ENCODE measurements around the gene CENPX. TPM values are rescaled to one million over a fixed set of nuclear protein-coding genes. Genes with fewer than 3 reads are reported as not detected.

Gene CENPX
- total RNA-seq, 1 experiment from 2014 or later = 187 TPM

DNA sequence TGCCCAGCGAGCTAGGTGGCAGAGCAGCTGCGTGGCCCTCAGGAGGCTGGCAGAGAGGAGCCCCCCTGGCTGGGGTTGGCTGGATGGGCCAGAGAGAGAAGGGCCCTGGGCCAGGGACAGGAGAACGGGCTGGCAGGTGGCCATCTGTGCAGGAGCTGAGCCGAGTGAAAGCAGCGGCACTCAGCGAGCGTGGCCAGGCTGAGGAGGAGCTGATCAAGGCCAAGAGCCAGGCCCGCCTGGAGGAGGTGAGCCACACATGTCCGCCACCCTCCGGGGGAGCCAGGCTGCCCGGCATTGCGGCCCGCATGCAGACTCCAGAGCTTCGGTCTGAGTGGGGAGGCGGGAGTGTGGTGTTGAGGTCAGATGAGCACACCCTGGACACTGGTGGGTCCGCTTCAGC is 6.7 kb upstream of the CENPX start:
- Histone ChIP-seq H3K27me3 (ENCODE audit: control insufficient read depth, insufficient read depth, low read length) (no peaks in the 10 kb centered on the region), H3K4me1 (ENCODE audit: control insufficient read depth, insufficient read depth, low read length) (peaks cover 13% of the 10 kb centered on the region), H3K36me3 (ENCODE audit: control insufficient read depth, insufficient read depth, low read length) (peaks cover 2% of the 10 kb centered on the region; the same call in 1 of the 2 replicates), H3K9me3 (ENCODE audit: control insufficient read depth, insufficient read depth, low read depth, low read length) (no peaks in the 10 kb centered on the region), H3K4me3 (ENCODE audit: low read depth in 2 of 2, low read length in 2 of 2) (no peak overlapping the region), H3K27ac (ENCODE audit: low read length) (no peak overlapping the region)
- in situ Hi-C loops (cut with HindIII; ENCODE audit: low pct_unique_long_range_greater_than_20kb, low sequenced_read_pairs) = no loop called here
- DNase-seq (ENCODE audit: low read depth, low spot score) (no peak), ATAC-seq (no peak)
- no TSS peak for BruUV-seq (replicated peaks)
- intact Hi-C loops (cut with micrococcal nuclease; ENCODE audit: unreplicated experiment) = loop anchor here (10.0 kb wide), 1 partner anchor 165 kb away; the partner anchor contains the start of gene P4HB
- ChIA-PET POLR2A (no interaction called here), CTCF (interaction anchor here (1.7 kb wide), 1 partner anchor 125 kb away, joined by 5 read pairs; no protein-coding TSS in a partner anchor)
- TF ChIP-seq REST (IDR thresholded peaks at IDR 0.05; ENCODE audit: insufficient read depth in 1 of 2, low read depth in 2 of 2, low read length in 1 of 2) = no peak
- TF ChIP-seq POLR2AphosphoS5 (IDR thresholded peaks at IDR 0.05; ENCODE audit: low read depth, low read length) = no peak

GRCh38 chr17:82028966-82029365 is 6.3 kb upstream of the CENPX start:
- ATAC-seq (no peak), DNase-seq (ENCODE audit: low read depth, low spot score) (no peak)
- Histone ChIP-seq H3K4me3 (ENCODE audit: low read depth in 2 of 2, low read length in 2 of 2) (no peak overlapping the region), H3K36me3 (ENCODE audit: control insufficient read depth, insufficient read depth, low read length) (peaks cover 2% of the 10 kb centered on the region; the same call in 1 of the 2 replicates), H3K4me1 (ENCODE audit: control insufficient read depth, insufficient read depth, low read length) (peaks cover 14% of the 10 kb centered on the region), H3K27me3 (ENCODE audit: control insufficient read depth, insufficient read depth, low read length) (no peaks in the 10 kb centered on the region), H3K27ac (ENCODE audit: low read length) (no peak overlapping the region), H3K9me3 (ENCODE audit: control insufficient read depth, insufficient read depth, low read depth, low read length) (no peaks in the 10 kb centered on the region)
- TF ChIP-seq POLR2AphosphoS5 (IDR thresholded peaks at IDR 0.05; ENCODE audit: low read depth, low read length) (no peak), SIN3A (IDR thresholded peaks at IDR 0.05; ENCODE audit: borderline replicate concordance, insufficient read depth, low read depth, low read length) (no peak), TCF7L2 (IDR thresholded peaks at IDR 0.05; ENCODE audit: low read depth, low read length) (no peak)
- intact Hi-C loops (cut with micrococcal nuclease; ENCODE audit: unreplicated experiment) = loop anchor here (10.0 kb wide), 1 partner anchor 164 kb away; the partner anchor contains the start of gene P4HB
- CTCF ChIA-PET = no interaction called here
- in situ Hi-C loops (cut with HindIII; ENCODE audit: low pct_unique_long_range_greater_than_20kb, low sequenced_read_pairs) = no loop called here
- BruUV-seq (replicated peaks) = no TSS peak
- POLR2A ChIA-PET = no interaction called here

- Histone ChIP-seq H3K4me3 (ENCODE audit: low read depth in 2 of 2, low read length in 2 of 2) (no peak overlapping the region), H3K27me3 (ENCODE audit: control insufficient read depth, insufficient read depth, low read length) (no peaks in the 10 kb centered on the region), H3K9me3 (ENCODE audit: control insufficient read depth, insufficient read depth, low read depth, low read length) (no peaks in the 10 kb centered on the region), H3K4me1 (ENCODE audit: control insufficient read depth, insufficient read depth, low read length) (peaks cover 17% of the 10 kb centered on the region), H3K27ac (ENCODE audit: low read length) (no peak overlapping the region), H3K36me3 (ENCODE audit: control insufficient read depth, insufficient read depth, low read length) (peaks cover 2% of the 10 kb centered on the region; the same call in 1 of the 2 replicates)
- intact Hi-C loops (cut with micrococcal nuclease; ENCODE audit: unreplicated experiment) (loop anchor here (10.0 kb wide), 1 partner anchor 163 kb away; the partner anchor contains the start of gene P4HB), in situ Hi-C loops (cut with HindIII; ENCODE audit: low pct_unique_long_range_greater_than_20kb, low sequenced_read_pairs) (no loop called here)
- POLR2A ChIA-PET = no interaction called here
- TF ChIP-seq TCF7L2 (IDR thresholded peaks at IDR 0.05; ENCODE audit: low read depth, low read length) = no peak
- TF ChIP-seq SIN3A (IDR thresholded peaks at IDR 0.05; ENCODE audit: borderline replicate concordance, insufficient read depth, low read depth, low read length) = no peak
- TF ChIP-seq POLR2AphosphoS5 (IDR thresholded peaks at IDR 0.05; ENCODE audit: low read depth, low read length) = no peak
- TF ChIP-seq, protein P1, sequence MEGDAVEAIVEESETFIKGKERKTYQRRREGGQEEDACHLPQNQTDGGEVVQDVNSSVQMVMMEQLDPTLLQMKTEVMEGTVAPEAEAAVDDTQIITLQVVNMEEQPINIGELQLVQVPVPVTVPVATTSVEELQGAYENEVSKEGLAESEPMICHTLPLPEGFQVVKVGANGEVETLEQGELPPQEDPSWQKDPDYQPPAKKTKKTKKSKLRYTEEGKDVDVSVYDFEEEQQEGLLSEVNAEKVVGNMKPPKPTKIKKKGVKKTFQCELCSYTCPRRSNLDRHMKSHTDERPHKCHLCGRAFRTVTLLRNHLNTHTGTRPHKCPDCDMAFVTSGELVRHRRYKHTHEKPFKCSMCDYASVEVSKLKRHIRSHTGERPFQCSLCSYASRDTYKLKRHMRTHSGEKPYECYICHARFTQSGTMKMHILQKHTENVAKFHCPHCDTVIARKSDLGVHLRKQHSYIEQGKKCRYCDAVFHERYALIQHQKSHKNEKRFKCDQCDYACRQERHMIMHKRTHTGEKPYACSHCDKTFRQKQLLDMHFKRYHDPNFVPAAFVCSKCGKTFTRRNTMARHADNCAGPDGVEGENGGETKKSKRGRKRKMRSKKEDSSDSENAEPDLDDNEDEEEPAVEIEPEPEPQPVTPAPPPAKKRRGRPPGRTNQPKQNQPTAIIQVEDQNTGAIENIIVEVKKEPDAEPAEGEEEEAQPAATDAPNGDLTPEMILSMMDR (IDR thresholded peaks at IDR 0.05) = no peak
- TF ChIP-seq REST (IDR thresholded peaks at IDR 0.05; ENCODE audit: insufficient read depth in 1 of 2, low read depth in 2 of 2, low read length in 1 of 2) = no peak
- CTCF ChIA-PET = interaction anchor here (0.6 kb wide), 1 partner anchor 399 kb away, joined by 5 read pairs; no protein-coding TSS in a partner anchor
- DNase-seq (ENCODE audit: low read depth, low spot score) (no peak), ATAC-seq (no peak)
- no TSS peak for BruUV-seq (replicated peaks)
Measured at GRCh38 chr17:82028246-82028645, 5.6 kb upstream of the CENPX start.
